GM19438 (cell line): ENCODE measurements around the gene LAPTM5.

Experiments
- ATAC-seq: cut with Tn5 transposase; IDR thresholded peaks from one replicate; pipeline ENCODE4 v1.9.1; 2021; ENCODE audit warnings: low read depth; ENCODE audit not compliant: unreplicated experiment

The LAPTM5 gene

GRCh38 chr1:30720271-30721223 lies 37.0 kb downstream of the LAPTM5 start:
- no peak for ATAC-seq

GRCh38 chr1:30719406-30720270 lies 37.9 kb downstream of the LAPTM5 start:
- no peak for ATAC-seq

GRCh38 chr1:30718636-30719405 lies 38.8 kb downstream of the LAPTM5 start:
- ATAC-seq = peak; percentile 52

GRCh38 chr1:30718091-30718635 lies 39.4 kb downstream of the LAPTM5 start:
- peak; percentile 83 for ATAC-seq

GRCh38 chr1:30716646-30717045 lies 40.9 kb downstream of the LAPTM5 start:
- no peak for ATAC-seq

- ATAC-seq = no peak
Observed at GRCh38 chr1:30715886-30716285, 41.7 kb downstream of the LAPTM5 start.

- no peak for ATAC-seq
Observed at GRCh38 chr1:30715216-30715615, 42.4 kb downstream of the LAPTM5 start.

- ATAC-seq = no peak
Observed at GRCh38 chr1:30714536-30715090, 43.0 kb downstream of the LAPTM5 start.

GRCh38 chr1:30714025-30714424 lies 43.5 kb downstream of the LAPTM5 start:
- ATAC-seq = no peak

- no peak for ATAC-seq
Observed at GRCh38 chr1:30713311-30713710, 44.3 kb downstream of the LAPTM5 start.

GRCh38 chr1:30712583-30712982 lies 45.0 kb downstream of the LAPTM5 start:
- no peak for ATAC-seq

- ATAC-seq = no peak
Observed at GRCh38 chr1:30710407-30710806, 47.2 kb downstream of the LAPTM5 start.

GRCh38 chr1:30708361-30708728 lies 49.2 kb downstream of the LAPTM5 start:
- ATAC-seq = no peak

GRCh38 chr1:30707412-30708360 lies 49.9 kb downstream of the LAPTM5 start:
- no peak for ATAC-seq

GRCh38 chr1:30706528-30706927 lies 51.0 kb downstream of the LAPTM5 start:
- no peak for ATAC-seq

- no peak for ATAC-seq
Observed at GRCh38 chr1:30705698-30706097, 51.9 kb downstream of the LAPTM5 start.

GRCh38 chr1:30704765-30705509 lies 52.6 kb downstream of the LAPTM5 start:
- no peak for ATAC-seq

GRCh38 chr1:30704271-30704670 lies 53.3 kb downstream of the LAPTM5 start:
- ATAC-seq = no peak
